IPS DF 6.9 (cell line): Measurements from ENCODE around the gene PPM1B.
"Not testable (repeated sequence)": the region's sequence is repeated elsewhere in the genome, so short reads cannot be mapped to it uniquely, and the experiment has no call there.

Source experiments
- DNase-seq: peaks from one replicate; pipeline ENCODE4 v3.0.0-alpha.2; 2013; ENCODE audit warnings: low read depth, low spot score
- H3K27ac ChIP-seq: one replicate; pipeline ENCODE4 v1.5.1; 2013; ENCODE audit warnings: low read length, control low read depth
- H3K27me3 ChIP-seq: 2 replicates; pipeline ENCODE4 v1.6.1; 2013; ENCODE audit warnings: mild to moderate bottlenecking, low read length; ENCODE audit not compliant: control insufficient read depth, insufficient read depth
- H3K36me3 ChIP-seq: 2 replicates; pipeline ENCODE4 v1.6.1; 2013; ENCODE audit warnings: low read length; ENCODE audit not compliant: control insufficient read depth, insufficient read depth
- H3K4me1 ChIP-seq: 2 replicates; pipeline ENCODE4 v1.6.1; 2013; ENCODE audit warnings: low read length; ENCODE audit not compliant: control insufficient read depth, insufficient read depth
- H3K4me3 ChIP-seq: 2 replicates; pipeline ENCODE4 v1.5.1; 2013; ENCODE audit warnings: mild to moderate bottlenecking, low read length
- H3K9me3 ChIP-seq: 2 replicates; pipeline ENCODE4 v1.6.1; 2013; ENCODE audit warnings: low read length, inconsistent platforms; ENCODE audit not compliant: control insufficient read depth, insufficient read depth
- WGBS: extraction: QIAGEN DNeasy Blood & Tissue Kit; methylation state at CpG from one replicate; pipeline ENCODE4 v1.1.7; 2013; ENCODE audit warnings: mixed read lengths, missing lambda C conversion rate; ENCODE audit not compliant: insufficient read length, insufficient coverage; 5-methylcytosine and 5-hydroxymethylcytosine counted together

PPM1B gene

GRCh38 chr2:44168681-44169154 is at the start of gene PPM1B:
Gene PPM1B, plus strand, starts transcription at chr2:44168875. Its CDS starts 32,325 bp downstream, at chr2:44201200.
- Histone ChIP-seq H3K4me3 (peak within 1 kb of the TSS; percentile 92), H3K27me3 (no peaks in the 10 kb centered on the region), H3K27ac (no peak within 1 kb of the TSS), H3K9me3 (no peaks in the 10 kb centered on the region), H3K36me3 (no peaks in the 10 kb centered on the region), H3K4me1 (peaks cover 2% of the 10 kb centered on the region; the same call in 1 of the 2 replicates)
- no CpG with 5 or more reads among the region's 49 CpGs for WGBS
- DNase-seq = no peak

- Histone ChIP-seq H3K4me3 (no peak overlapping the region), H3K36me3 (no peaks in the 10 kb centered on the region), H3K9me3 (no peaks in the 10 kb centered on the region), H3K4me1 (no peaks in the 10 kb centered on the region), H3K27ac (no peak overlapping the region), H3K27me3 (no peaks in the 10 kb centered on the region)
- no peak for DNase-seq
Observed at GRCh38 chr2:44119878-44120277, 48.8 kb upstream of the PPM1B start.

GRCh38 chr2:44120428-44120827 is 48.2 kb upstream of the PPM1B start:
- DNase-seq = no peak
- H3K4me1 ChIP-seq = no peaks in the 10 kb centered on the region
- no peak overlapping the region for H3K27ac ChIP-seq
- no peak overlapping the region for H3K4me3 ChIP-seq
- no peaks in the 10 kb centered on the region for H3K27me3 ChIP-seq
- no CpG with 5 or more reads among the region's 2 CpGs for WGBS
- no peaks in the 10 kb centered on the region for H3K9me3 ChIP-seq
- no peaks in the 10 kb centered on the region for H3K36me3 ChIP-seq

- no peaks in the 10 kb centered on the region for H3K36me3 ChIP-seq
- WGBS = no CpG with 5 or more reads among the region's 3 CpGs
- DNase-seq = no peak
- H3K27ac ChIP-seq = no peak overlapping the region
- H3K4me1 ChIP-seq = no peaks in the 10 kb centered on the region
- no peaks in the 10 kb centered on the region for H3K9me3 ChIP-seq
- H3K27me3 ChIP-seq = no peaks in the 10 kb centered on the region
- H3K4me3 ChIP-seq = no peak overlapping the region
Observed at GRCh38 chr2:44121899-44122298, 46.8 kb upstream of the PPM1B start.

GRCh38 chr2:44124500-44124899 is 44.2 kb upstream of the PPM1B start:
- no CpG with 5 or more reads among the region's 5 CpGs for WGBS
- Histone ChIP-seq H3K36me3 (no peaks in the 10 kb centered on the region), H3K4me1 (no peaks in the 10 kb centered on the region), H3K4me3 (no peak overlapping the region), H3K27ac (no peak overlapping the region), H3K27me3 (no peaks in the 10 kb centered on the region), H3K9me3 (no peaks in the 10 kb centered on the region)
- no peak for DNase-seq

- Histone ChIP-seq H3K4me3 (no peak overlapping the region), H3K36me3 (no peaks in the 10 kb centered on the region), H3K4me1 (no peaks in the 10 kb centered on the region), H3K9me3 (no peaks in the 10 kb centered on the region), H3K27me3 (no peaks in the 10 kb centered on the region), H3K27ac (no peak overlapping the region)
- no CpG with 5 or more reads among the region's 5 CpGs for WGBS
- DNase-seq = no peak
Observed at GRCh38 chr2:44126106-44126797, 42.4 kb upstream of the PPM1B start.

GRCh38 chr2:44130441-44130840 is 38.2 kb upstream of the PPM1B start:
- no peaks in the 10 kb centered on the region for H3K4me1 ChIP-seq
- no peaks in the 10 kb centered on the region for H3K9me3 ChIP-seq
- H3K4me3 ChIP-seq = no peak overlapping the region
- no CpG with 5 or more reads among the region's 4 CpGs for WGBS
- H3K27ac ChIP-seq = no peak overlapping the region
- H3K27me3 ChIP-seq = no peaks in the 10 kb centered on the region
- H3K36me3 ChIP-seq = no peaks in the 10 kb centered on the region
- no peak for DNase-seq

- Histone ChIP-seq H3K27ac (peak overlapping the region; percentile 42), H3K36me3 (no peaks in the 10 kb centered on the region), H3K4me3 (no peak overlapping the region), H3K9me3 (no peaks in the 10 kb centered on the region), H3K27me3 (no peaks in the 10 kb centered on the region), H3K4me1 (peaks cover under 1% of the 10 kb centered on the region; the same call in 1 of the 2 replicates)
- DNase-seq = no peak
Observed at GRCh38 chr2:44131177-44131576, 37.5 kb upstream of the PPM1B start.

- no CpG with 5 or more reads among the region's 3 CpGs for WGBS
- not testable (repeated sequence) for H3K27ac ChIP-seq, H3K36me3 ChIP-seq, H3K4me3 ChIP-seq, H3K4me1 ChIP-seq, H3K27me3 ChIP-seq, H3K9me3 ChIP-seq, DNase-seq
Observed at GRCh38 chr2:44133602-44134001, 35.1 kb upstream of the PPM1B start.

- no peak for DNase-seq
- WGBS = no CpG with 5 or more reads among the region's 1 CpG
- peak overlapping the region; percentile 24 for H3K27ac ChIP-seq
- no peaks in the 10 kb centered on the region for H3K36me3 ChIP-seq
- H3K27me3 ChIP-seq = no peaks in the 10 kb centered on the region
- peaks cover 7% of the 10 kb centered on the region; the same call in 1 of the 2 replicates for H3K4me1 ChIP-seq
- no peak overlapping the region for H3K4me3 ChIP-seq
- no peaks in the 10 kb centered on the region for H3K9me3 ChIP-seq
Observed at GRCh38 chr2:44134848-44135247, 33.8 kb upstream of the PPM1B start.

- no peak for DNase-seq
- no peak overlapping the region for H3K4me3 ChIP-seq
- H3K27ac ChIP-seq = no peak overlapping the region
- no peaks in the 10 kb centered on the region for H3K9me3 ChIP-seq
- no peaks in the 10 kb centered on the region for H3K27me3 ChIP-seq
- H3K4me1 ChIP-seq = peaks cover 7% of the 10 kb centered on the region; the same call in 1 of the 2 replicates
- no peaks in the 10 kb centered on the region for H3K36me3 ChIP-seq
Observed at GRCh38 chr2:44135296-44135695, 33.4 kb upstream of the PPM1B start.
